HEK293 (cell line): ENCODE data around the gene UNG.

ENCODE experiments used
- BCL6B ChIP-seq: fragments of 450-650 bp; formaldehyde crosslinking; IDR thresholded peaks from 2 replicates; pipeline ENCODE4 v1.5.1; 2017; ENCODE audit warnings: missing biosample characterization, missing genetic modification characterization
- GLI2 ChIP-seq: fragments of 450-650 bp; formaldehyde crosslinking; IDR thresholded peaks from 2 replicates; pipeline ENCODE4; 2017; ENCODE audit warnings: missing biosample characterization, missing genetic modification characterization, low read depth, borderline replicate concordance
- GLIS2 ChIP-seq: fragments of 450-650 bp; formaldehyde crosslinking; IDR thresholded peaks from 2 replicates; pipeline ENCODE4 v1.5.1; 2016; ENCODE audit warnings: missing biosample characterization, missing genetic modification characterization
- HIC1 ChIP-seq: fragments of 450-650 bp; formaldehyde crosslinking; IDR thresholded peaks from 2 replicates; pipeline ENCODE4 v1.5.1; 2016; ENCODE audit warnings: missing biosample characterization, missing genetic modification characterization
- HOXA7 ChIP-seq: sonication (generic); formaldehyde crosslinking; IDR thresholded peaks from 2 replicates; pipeline ENCODE4 v1.8.1; 2022; ENCODE audit warnings: missing genetic modification reagents, borderline replicate concordance
- KLF1 ChIP-seq: fragments of 450-650 bp; formaldehyde crosslinking; IDR thresholded peaks from 2 replicates; pipeline ENCODE4 v1.5.1; 2016; ENCODE audit warnings: missing biosample characterization, missing genetic modification characterization
- KLF10 ChIP-seq: fragments of 450-650 bp; IDR thresholded peaks from 2 replicates; pipeline ENCODE4 v1.5.1; 2018; ENCODE audit warnings: missing biosample characterization, mild to moderate bottlenecking, missing genetic modification characterization
- KLF7 ChIP-seq: fragments of 450-650 bp; formaldehyde crosslinking; IDR thresholded peaks from 2 replicates; pipeline ENCODE4 v1.5.1; 2016; ENCODE audit warnings: missing biosample characterization, missing genetic modification characterization, borderline replicate concordance
- KLF9 ChIP-seq: fragments of 450-650 bp; formaldehyde crosslinking; IDR thresholded peaks from 2 replicates; pipeline ENCODE4 v1.5.1; 2016; ENCODE audit warnings: missing biosample characterization, missing genetic modification characterization, low read depth
- MZF1 ChIP-seq: fragments of 450-650 bp; formaldehyde crosslinking; IDR thresholded peaks from 2 replicates; pipeline ENCODE4 v1.5.1; 2017; ENCODE audit warnings: missing biosample characterization, missing genetic modification characterization, borderline replicate concordance
- PATZ1 ChIP-seq: fragments of 450-650 bp; formaldehyde crosslinking; IDR thresholded peaks from 2 replicates; pipeline ENCODE4 v1.5.1; 2016; ENCODE audit warnings: missing biosample characterization, missing genetic modification characterization
- REPIN1 ChIP-seq: fragments of 450-650 bp; formaldehyde crosslinking; IDR thresholded peaks from 2 replicates; pipeline ENCODE4 v1.5.1; 2017; ENCODE audit warnings: missing biosample characterization, missing genetic modification characterization, low read depth
- YY1 ChIP-seq: fragments of 450-650 bp; formaldehyde crosslinking; IDR thresholded peaks from 2 replicates; pipeline ENCODE4 v1.5.1; 2018; ENCODE audit warnings: missing biosample characterization, missing genetic modification characterization
- ZBTB6 ChIP-seq: fragments of 450-650 bp; formaldehyde crosslinking; IDR thresholded peaks from 2 replicates; pipeline ENCODE4 v1.5.1; 2017; ENCODE audit warnings: missing biosample characterization, missing genetic modification characterization
- ZNF221 ChIP-seq: fragments of 450-650 bp; formaldehyde crosslinking; IDR thresholded peaks from 2 replicates; pipeline ENCODE4 v1.5.1; 2017; ENCODE audit warnings: missing biosample characterization, missing genetic modification characterization, borderline replicate concordance
- ZNF24 ChIP-seq: fragments of 450-650 bp; formaldehyde crosslinking; IDR thresholded peaks from 2 replicates; pipeline ENCODE4 v1.5.1; 2016; ENCODE audit warnings: missing biosample characterization, missing genetic modification characterization
- ZNF426 ChIP-seq: fragments of 450-650 bp; formaldehyde crosslinking; IDR thresholded peaks from 2 replicates; pipeline ENCODE4 v1.5.1; 2017; ENCODE audit warnings: missing biosample characterization, missing genetic modification characterization, mild to moderate bottlenecking, inconsistent platforms, moderate library complexity
- ZNF501 ChIP-seq: fragments of 450-650 bp; formaldehyde crosslinking; IDR thresholded peaks from 2 replicates; pipeline ENCODE4 v1.5.1; 2016; ENCODE audit warnings: missing biosample characterization, missing genetic modification characterization
- ZNF518A ChIP-seq: fragments of 450-650 bp; formaldehyde crosslinking; conservative IDR thresholded peaks from 2 replicates; pipeline ENCODE4 v1.5.1; 2016; ENCODE audit warnings: low read depth, missing biosample characterization, missing genetic modification characterization
- ZNF530 ChIP-seq: fragments of 450-650 bp; formaldehyde crosslinking; IDR thresholded peaks from 2 replicates; pipeline ENCODE4 v1.5.1; 2016; ENCODE audit warnings: low read depth, missing biosample characterization, missing genetic modification characterization
- ZNF558 ChIP-seq: fragments of 450-650 bp; formaldehyde crosslinking; IDR thresholded peaks from 2 replicates; pipeline ENCODE4 v1.5.1; 2016; ENCODE audit warnings: missing biosample characterization, missing genetic modification characterization
- ZNF670 ChIP-seq: fragments of 450-650 bp; formaldehyde crosslinking; IDR thresholded peaks from 2 replicates; pipeline ENCODE4 v1.5.1; 2016; ENCODE audit warnings: missing biosample characterization, missing genetic modification characterization, low read depth
- ZNF704 ChIP-seq: fragments of 450-650 bp; formaldehyde crosslinking; IDR thresholded peaks from 2 replicates; pipeline ENCODE4 v1.5.1; 2016; ENCODE audit warnings: missing biosample characterization, missing genetic modification characterization
- ZNF776 ChIP-seq: fragments of 450-650 bp; formaldehyde crosslinking; IDR thresholded peaks from 2 replicates; pipeline ENCODE4 v1.5.0; 2017; ENCODE audit warnings: missing biosample characterization, missing genetic modification characterization, borderline replicate concordance
- ZSCAN23 ChIP-seq: fragments of 450-650 bp; formaldehyde crosslinking; IDR thresholded peaks from 2 replicates; pipeline ENCODE4 v1.5.1; 2016; ENCODE audit warnings: missing biosample characterization, missing genetic modification characterization

UNG gene

GRCh38 chr12:109154451-109155438 is 57.3 kb downstream of the UNG start (continued):
- TF ChIP-seq ZNF558 (tag by site-specific recombination) (no peak), GLI2 (tag by site-specific recombination) (no peak), ZNF24 (tag by site-specific recombination) (no peak), KLF10 (tag by site-specific recombination) (0 out of 2 replicates have a peak, but pooled peaks have one; percentile 46), MZF1 (tag by site-specific recombination) (no peak), KLF7 (0 out of 2 replicates have a peak, but pooled peaks have one; percentile 44), ZNF501 (tag by site-specific recombination) (no peak), ZNF704 (tag by site-specific recombination) (no peak), KLF9 (peak; percentile 64), KLF1 (tag by site-specific recombination) (peak; percentile 53; the same call in 1 of the 2 replicates), ZNF221 (tag by site-specific recombination) (no peak), ZNF530 (tag by site-specific recombination) (no peak), ZBTB6 (no peak), ZNF518A (tag by site-specific recombination) (no peak), YY1 (tag by site-specific recombination) (no peak), BCL6B (tag by site-specific recombination) (no peak), REPIN1 (tag by site-specific recombination) (no peak), HIC1 (tag by site-specific recombination) (0 out of 2 replicates have a peak, but pooled peaks have one; percentile 45), PATZ1 (tag by site-specific recombination) (peak; percentile 87), ZNF776 (tag by site-specific recombination) (no peak), ZNF670 (tag by site-specific recombination) (no peak), ZNF426 (no peak), HOXA7 (CRISPR knock-in tag) (no peak), ZSCAN23 (tag by site-specific recombination) (no peak), GLIS2 (tag by site-specific recombination) (peak; percentile 90)
